CD4-positive, alpha-beta T cell treated with Interleukin-15 for 4 hours (primary cell): ENCODE results near the gene VTA1.

Source experiments
- DNase-seq: peaks from one replicate; pipeline ENCODE4 v3.0.0-alpha.2; 2020; ENCODE audit warnings: low spot score

The VTA1 gene

DNA sequence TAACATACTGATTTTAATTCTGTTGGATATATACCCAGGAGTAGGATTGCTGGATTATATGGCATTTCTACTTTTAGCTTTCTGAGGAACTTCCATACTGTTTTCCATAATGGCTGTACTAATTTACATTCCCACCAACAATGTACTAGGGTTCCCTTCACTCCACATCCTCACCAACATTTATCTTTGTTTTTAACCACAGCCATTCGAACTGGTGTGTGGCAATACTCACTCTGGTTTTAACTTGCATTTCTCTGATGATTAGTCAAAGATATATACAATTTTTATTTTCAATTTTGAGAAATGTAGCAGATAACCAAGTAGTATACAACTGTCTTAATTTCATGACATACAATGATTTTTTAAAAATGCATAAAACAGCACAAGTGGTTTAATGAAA, 124.4 kb downstream of the VTA1 start:
- DNase-seq: no peak
